HepG2 (cell line): ENCODE data around the gene GRIN2D. TPM values are rescaled to one million over a fixed set of nuclear protein-coding genes. Genes with fewer than 3 reads are reported as not detected.

Experiments
- ARNT2 ChIP-seq: sonication (generic); formaldehyde crosslinking; IDR thresholded peaks from 2 replicates; pipeline ENCODE4 v1.8.0; 2022; ENCODE audit warnings: mild to moderate bottlenecking, low read depth, missing genetic modification reagents, moderate library complexity
- CSRNP1 ChIP-seq: sonication (generic); formaldehyde crosslinking; IDR thresholded peaks from 2 replicates; pipeline ENCODE4 v1.8.1; 2023; ENCODE audit warnings: mild to moderate bottlenecking, missing genetic modification reagents
- DZIP1 ChIP-seq: sonication (generic); formaldehyde crosslinking; IDR thresholded peaks from 2 replicates; pipeline ENCODE4 v1.5.0; 2020; ENCODE audit warnings: mild to moderate bottlenecking, missing genetic modification reagents
- FIP1L1 ChIP-seq: fragments of 200-400 bp; formaldehyde crosslinking; IDR thresholded peaks from 2 replicates; pipeline ENCODE4 v1.6.1; 2018; ENCODE audit warnings: low read depth, mild to moderate bottlenecking, low read length, moderate library complexity, borderline replicate concordance; ENCODE audit not compliant: insufficient read depth
- ISX ChIP-seq: sonication (generic); formaldehyde crosslinking; conservative IDR thresholded peaks from 2 replicates; pipeline ENCODE4 v1.5.0; 2020; ENCODE audit warnings: missing genetic modification reagents
- MAZ ChIP-seq, 2 experiments: sonication (generic) in 1 of 2; formaldehyde crosslinking in 1 of 2; IDR thresholded peaks; 2 replicates each; pipeline versions ENCODE4 v1.5.0 to v1.6.1; 2012 to 2020; ENCODE audit warnings: low read depth in 2 of 2, mild to moderate bottlenecking in 2 of 2, borderline replicate concordance in 1 of 2, improper control_type of control experiment in 1 of 2, low read length in 1 of 2, missing genetic modification reagents in 1 of 2, moderate library complexity in 1 of 2
- MED1 ChIP-seq: sonication (generic); formaldehyde crosslinking; IDR thresholded peaks from 2 replicates; pipeline ENCODE4 v1.4.0; 2020; ENCODE audit warnings: missing genetic modification reagents
- MED13 ChIP-seq: sonication (generic); formaldehyde crosslinking; IDR thresholded peaks from 2 replicates; pipeline ENCODE4 v1.5.0; 2020; ENCODE audit warnings: missing genetic modification reagents
- MYPOP ChIP-seq: sonication (generic); formaldehyde crosslinking; IDR thresholded peaks from 2 replicates; pipeline ENCODE4 v1.8.1; 2023; ENCODE audit warnings: mild to moderate bottlenecking, moderate library complexity, missing genetic modification reagents
- NR2C2 ChIP-seq: sonication (generic); formaldehyde crosslinking; IDR thresholded peaks from 2 replicates; pipeline ENCODE4 v1.4.0; 2020; ENCODE audit warnings: missing genetic modification reagents, mild to moderate bottlenecking, moderate library complexity, borderline replicate concordance
- POLR2AphosphoS5 ChIP-seq: IDR thresholded peaks from 2 replicates; pipeline ENCODE4 v1.6.1; 2012; ENCODE audit warnings: low read depth, low read length
- TIGD3 ChIP-seq: sonication (generic); formaldehyde crosslinking; IDR thresholded peaks from 2 replicates; pipeline ENCODE4 v1.5.1; 2020; ENCODE audit warnings: mild to moderate bottlenecking, missing genetic modification reagents, borderline replicate concordance
- ZMAT3 ChIP-seq: sonication (generic); formaldehyde crosslinking; conservative IDR thresholded peaks from 2 replicates; pipeline ENCODE4 v1.7.0; 2021; ENCODE audit warnings: missing genetic modification reagents
- ZNF232 ChIP-seq: sonication (generic); formaldehyde crosslinking; IDR thresholded peaks from 2 replicates; pipeline ENCODE4 v1.4.0; 2020; ENCODE audit warnings: missing genetic modification reagents, borderline replicate concordance
- ZNF512B ChIP-seq: sonication (generic); formaldehyde crosslinking; IDR thresholded peaks from 2 replicates; pipeline ENCODE4 v1.5.1; 2020; ENCODE audit warnings: missing genetic modification reagents, mild to moderate bottlenecking, borderline replicate concordance
- ZNF772 ChIP-seq: sonication (generic); formaldehyde crosslinking; IDR thresholded peaks from 2 replicates; pipeline ENCODE4 v1.5.0; 2020; ENCODE audit warnings: mild to moderate bottlenecking, missing genetic modification reagents
- polyA plus RNA-seq, 8 experiments: library from polyadenylated mRNA; depleted of rRNA in 3 of 8; stranded (reverse) in 7 of 8; unstranded in 1 of 8; fragments of >200 nt; fragmentation: Illumina TruSeq in 4 of 8; extraction: Trizol in 4 of 8; gene quantifications; 2 replicates each; pipeline versions ENCODE4 v1.2.1 to v1.2.3, GENCODE V29; 2011 to 2016; ENCODE audit warnings: low read depth in 4 of 8, missing spikeins in 1 of 8, mixed read lengths in 1 of 8; ENCODE audit not compliant: insufficient read depth in 1 of 8
- total RNA-seq, 5 experiments: library from RNA; depleted of rRNA; stranded (reverse); fragments of >200 nt; fragmentation: Illumina TruSeq; extraction: Trizol; gene quantifications; 2 replicates each; pipeline ENCODE4 v1.2.3, GENCODE V29; 2016; ENCODE audit warnings: low read depth in 1 of 5

The GRIN2D gene
- total and polyA plus RNA-seq, 2 of the 13 experiments (the other 11 are each of a cell fraction or from before 2014, with no cell fraction given), result 0.02 to 0.13 TPM

- 0 out of 2 replicates have a peak, but pooled peaks have one; percentile 78 for TF ChIP-seq TIGD3 (CRISPR knock-in tag)
- peak; percentile 49; the same call in 1 of the 2 replicates for TF ChIP-seq MED13 (CRISPR knock-in tag)
- peak; percentile 77; the same call in 1 of the 2 replicates for TF ChIP-seq ZMAT3 (CRISPR knock-in tag)
- 0 out of 2 replicates have a peak, but pooled peaks have one; percentile 27 for TF ChIP-seq ZNF232
- 0 out of 2 replicates have a peak, but pooled peaks have one; percentile 13 for TF ChIP-seq FIP1L1
- peak; percentile 50; the same call in 1 of the 2 replicates for TF ChIP-seq CSRNP1 (CRISPR knock-in tag)
- TF ChIP-seq MYPOP (CRISPR knock-in tag), result 0 out of 2 replicates have a peak, but pooled peaks have one; percentile 16
- TF ChIP-seq ZNF772, result peak; percentile 88
- no peak for TF ChIP-seq ISX (CRISPR knock-in tag)
- 0 out of 2 replicates have a peak, but pooled peaks have one; percentile 49 for TF ChIP-seq DZIP1 (CRISPR knock-in tag)
- peak; percentile 2; the same call in 1 of the 2 replicates for TF ChIP-seq NR2C2 (CRISPR knock-in tag)
- TF ChIP-seq MAZ (IDR thresholded peaks at IDR 0.05; ENCODE audit: borderline replicate concordance, low read depth, low read length), result peak; percentile 70; the same call in 1 of the 2 replicates
- peak; percentile 78 for TF ChIP-seq MAZ (CRISPR knock-in tag; IDR thresholded peaks at IDR 0.05; ENCODE audit: low read depth)
- peak; percentile 80 for TF ChIP-seq POLR2AphosphoS5
- TF ChIP-seq MED1, result peak; percentile 57; the same call in 1 of the 2 replicates
- no peak for TF ChIP-seq ZNF512B (CRISPR knock-in tag)
- peak; percentile 26; the same call in 1 of the 2 replicates for TF ChIP-seq ARNT2 (CRISPR knock-in tag)
These were observed 29.5 kb upstream of the GRIN2D start, which contains the start of the genes SYNGR4 and TMEM143 (continued) for GRCh38 chr19:48363810-48364597.
